HepG2 (cell line): Measurements from ENCODE around the gene LIPE. TPM values are rescaled to one million over a fixed set of nuclear protein-coding genes. Genes with fewer than 3 reads are reported as not detected.

Source experiments
- BCL6 ChIP-seq: IDR thresholded peaks from 2 replicates; pipeline ENCODE4 v1.6.1; 2016; ENCODE audit warnings: missing genetic modification reagents, missing compliant biosample characterization
- CHD4 ChIP-seq: fragments of 200-600 bp; sonication (generic); IDR thresholded peaks from 2 replicates; pipeline ENCODE4 v1.7.0; 2017; ENCODE audit warnings: mild to moderate bottlenecking, low read length, borderline replicate concordance
- ELF3 ChIP-seq: IDR thresholded peaks from 2 replicates; pipeline ENCODE4 v1.6.1; 2016; ENCODE audit warnings: missing genetic modification reagents, missing compliant biosample characterization
- HMGA1 ChIP-seq: sonication (generic); formaldehyde crosslinking; conservative IDR thresholded peaks from 2 replicates; pipeline ENCODE4 v1.4.0; 2020; ENCODE audit warnings: missing genetic modification reagents
- HOXA3 ChIP-seq: sonication (generic); formaldehyde crosslinking; IDR thresholded peaks from 2 replicates; pipeline ENCODE4 v1.5.0; 2020; ENCODE audit warnings: missing genetic modification reagents
- KLF15 ChIP-seq: sonication (generic); formaldehyde crosslinking; IDR thresholded peaks from 2 replicates; pipeline ENCODE4 v1.8.1; 2023; ENCODE audit warnings: borderline replicate concordance, mild to moderate bottlenecking, inconsistent platforms, missing genetic modification reagents, mixed read lengths
- NR2F6 ChIP-seq, 2 experiments: IDR thresholded peaks; 2 replicates each; pipeline ENCODE4 v1.6.1; 2016; ENCODE audit warnings: antibody characterized with exemption in 1 of 2, mild to moderate bottlenecking in 1 of 2
- SOX5 ChIP-seq: IDR thresholded peaks from 2 replicates; pipeline ENCODE4 v1.6.1; 2016; ENCODE audit warnings: borderline replicate concordance
- SRY ChIP-seq: sonication (generic); formaldehyde crosslinking; IDR thresholded peaks from 2 replicates; pipeline ENCODE4 v1.8.0; 2022; ENCODE audit warnings: mild to moderate bottlenecking, missing genetic modification reagents
- TEAD3 ChIP-seq: optimal IDR thresholded peaks from 2 replicates; pipeline ENCODE3; 2016; ENCODE audit warnings: borderline replicate concordance
- TRIM24 ChIP-seq: sonication (generic); formaldehyde crosslinking; IDR thresholded peaks from 2 replicates; pipeline ENCODE4 v1.8.0; 2022; ENCODE audit warnings: mild to moderate bottlenecking, missing genetic modification reagents
- XRCC5 ChIP-seq: fragments of 200-400 bp; formaldehyde crosslinking; optimal IDR thresholded peaks from 2 replicates; pipeline ENCODE3; 2017; ENCODE audit warnings: mild to moderate bottlenecking, low read length
- ZNF451 ChIP-seq: sonication (generic); formaldehyde crosslinking; IDR thresholded peaks from 2 replicates; pipeline ENCODE4 v1.5.0; 2020; ENCODE audit warnings: mild to moderate bottlenecking, missing genetic modification reagents
- ZNF501 ChIP-seq: sonication (generic); formaldehyde crosslinking; IDR thresholded peaks from 2 replicates; pipeline ENCODE4 v1.5.1; 2020; ENCODE audit warnings: mild to moderate bottlenecking, moderate library complexity, missing genetic modification reagents
- ZNF543 ChIP-seq: sonication (generic); formaldehyde crosslinking; IDR thresholded peaks from 2 replicates; pipeline ENCODE4 v1.4.0; 2020; ENCODE audit warnings: mild to moderate bottlenecking, missing genetic modification reagents
- ZSCAN25 ChIP-seq: sonication (generic); formaldehyde crosslinking; IDR thresholded peaks from 2 replicates; pipeline ENCODE4 v1.8.0; 2022; ENCODE audit warnings: mild to moderate bottlenecking, missing genetic modification reagents
- ZSCAN9 ChIP-seq: IDR thresholded peaks from 2 replicates; pipeline ENCODE4 v1.6.1; 2016; ENCODE audit warnings: borderline replicate concordance
- polyA plus RNA-seq, 8 experiments: library from polyadenylated mRNA; depleted of rRNA in 3 of 8; stranded (reverse) in 7 of 8; unstranded in 1 of 8; fragments of >200 nt; fragmentation: Illumina TruSeq in 4 of 8; extraction: Trizol in 4 of 8; gene quantifications; 2 replicates each; pipeline versions ENCODE4 v1.2.1 to v1.2.3, GENCODE V29; 2011 to 2016; ENCODE audit warnings: low read depth in 4 of 8, missing spikeins in 1 of 8, mixed read lengths in 1 of 8; ENCODE audit not compliant: insufficient read depth in 1 of 8
- total RNA-seq, 5 experiments: library from RNA; depleted of rRNA; stranded (reverse); fragments of >200 nt; fragmentation: Illumina TruSeq; extraction: Trizol; gene quantifications; 2 replicates each; pipeline ENCODE4 v1.2.3, GENCODE V29; 2016; ENCODE audit warnings: low read depth in 1 of 5
- TF ChIP-seq, protein P1 (sequence below): IDR thresholded peaks from 2 replicates; pipeline ENCODE4 v1.6.1; 2016; ENCODE audit warnings: mild to moderate bottlenecking
- TF ChIP-seq, protein P2 (sequence below): sonication (generic); formaldehyde crosslinking; IDR thresholded peaks from 2 replicates; pipeline ENCODE4 v1.4.0; 2020; ENCODE audit warnings: missing genetic modification reagents
- TF ChIP-seq, protein P3 (sequence below): sonication (generic); formaldehyde crosslinking; IDR thresholded peaks from 2 replicates; pipeline ENCODE4 v1.4.0; 2020; ENCODE audit warnings: missing genetic modification reagents
- TF ChIP-seq, protein P4 (sequence below): sonication (generic); formaldehyde crosslinking; IDR thresholded peaks from 2 replicates; pipeline ENCODE4 v1.4.0; 2020; ENCODE audit warnings: missing genetic modification reagents, borderline replicate concordance

The LIPE gene
- total and polyA plus RNA-seq, 2 of the 13 experiments (the other 11 are each of a cell fraction or from before 2014, with no cell fraction given), result not detected

DNA sequence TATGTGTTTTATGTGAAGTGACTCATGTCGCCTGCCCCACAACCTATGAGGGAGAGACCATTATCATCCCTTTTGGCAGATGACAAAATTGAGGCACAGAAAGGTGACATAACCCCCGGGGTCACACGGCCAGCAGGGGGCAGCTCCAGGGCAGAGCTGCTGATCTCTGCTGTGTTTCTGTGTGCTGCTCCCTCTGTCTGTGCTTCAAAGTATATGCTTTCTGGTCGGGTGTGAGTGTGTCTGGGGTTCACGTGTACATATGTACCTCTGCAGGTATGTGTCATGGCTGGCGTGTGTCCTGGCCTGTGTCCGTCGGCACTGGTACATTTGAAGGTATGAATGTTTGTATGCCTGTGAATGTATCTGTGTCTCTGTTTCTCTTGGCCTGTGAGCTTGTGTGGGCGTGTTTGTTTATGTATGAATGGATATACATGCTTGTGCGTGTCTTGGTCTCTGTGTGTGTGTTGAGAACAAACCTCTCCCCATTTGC, 7.1 kb downstream of the LIPE start (continued):
- TF ChIP-seq ZSCAN9 (CRISPR knock-in tag) (peak; percentile 51; the same call in 1 of the 2 replicates), TRIM24 (CRISPR knock-in tag) (no peak), NR2F6 (IDR thresholded peaks at IDR 0.05) (peak; percentile 41; the same call in 1 of the 2 replicates), NR2F6 (CRISPR knock-in tag; IDR thresholded peaks at IDR 0.05) (peak; percentile 46; the same call in 1 of the 2 replicates), SRY (CRISPR knock-in tag) (no peak), HMGA1 (CRISPR knock-in tag) (no peak), XRCC5 (peak; percentile 86), ELF3 (CRISPR knock-in tag) (peak; percentile 37; the same call in 1 of the 2 replicates), ZNF451 (no peak), ZNF543 (CRISPR knock-in tag) (no peak), KLF15 (CRISPR knock-in tag) (no peak), TEAD3 (peak; percentile 27), CHD4 (0 out of 2 replicates have a peak, but pooled peaks have one; percentile 28), ZSCAN25 (CRISPR knock-in tag) (no peak), HOXA3 (peak; percentile 66), ZNF501 (CRISPR knock-in tag) (0 out of 2 replicates have a peak, but pooled peaks have one; percentile 34), BCL6 (no peak), SOX5 (peak; percentile 26; the same call in 1 of the 2 replicates)
- TF ChIP-seq, protein P1, sequence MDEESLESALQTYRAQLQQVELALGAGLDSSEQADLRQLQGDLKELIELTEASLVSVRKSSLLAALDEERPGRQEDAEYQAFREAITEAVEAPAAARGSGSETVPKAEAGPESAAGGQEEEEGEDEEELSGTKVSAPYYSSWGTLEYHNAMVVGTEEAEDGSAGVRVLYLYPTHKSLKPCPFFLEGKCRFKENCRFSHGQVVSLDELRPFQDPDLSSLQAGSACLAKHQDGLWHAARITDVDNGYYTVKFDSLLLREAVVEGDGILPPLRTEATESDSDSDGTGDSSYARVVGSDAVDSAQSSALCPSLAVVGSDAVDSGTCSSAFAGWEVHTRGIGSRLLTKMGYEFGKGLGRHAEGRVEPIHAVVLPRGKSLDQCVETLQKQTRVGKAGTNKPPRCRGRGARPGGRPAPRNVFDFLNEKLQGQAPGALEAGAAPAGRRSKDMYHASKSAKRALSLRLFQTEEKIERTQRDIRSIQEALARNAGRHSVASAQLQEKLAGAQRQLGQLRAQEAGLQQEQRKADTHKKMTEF, result no peak
- TF ChIP-seq, protein P2, sequence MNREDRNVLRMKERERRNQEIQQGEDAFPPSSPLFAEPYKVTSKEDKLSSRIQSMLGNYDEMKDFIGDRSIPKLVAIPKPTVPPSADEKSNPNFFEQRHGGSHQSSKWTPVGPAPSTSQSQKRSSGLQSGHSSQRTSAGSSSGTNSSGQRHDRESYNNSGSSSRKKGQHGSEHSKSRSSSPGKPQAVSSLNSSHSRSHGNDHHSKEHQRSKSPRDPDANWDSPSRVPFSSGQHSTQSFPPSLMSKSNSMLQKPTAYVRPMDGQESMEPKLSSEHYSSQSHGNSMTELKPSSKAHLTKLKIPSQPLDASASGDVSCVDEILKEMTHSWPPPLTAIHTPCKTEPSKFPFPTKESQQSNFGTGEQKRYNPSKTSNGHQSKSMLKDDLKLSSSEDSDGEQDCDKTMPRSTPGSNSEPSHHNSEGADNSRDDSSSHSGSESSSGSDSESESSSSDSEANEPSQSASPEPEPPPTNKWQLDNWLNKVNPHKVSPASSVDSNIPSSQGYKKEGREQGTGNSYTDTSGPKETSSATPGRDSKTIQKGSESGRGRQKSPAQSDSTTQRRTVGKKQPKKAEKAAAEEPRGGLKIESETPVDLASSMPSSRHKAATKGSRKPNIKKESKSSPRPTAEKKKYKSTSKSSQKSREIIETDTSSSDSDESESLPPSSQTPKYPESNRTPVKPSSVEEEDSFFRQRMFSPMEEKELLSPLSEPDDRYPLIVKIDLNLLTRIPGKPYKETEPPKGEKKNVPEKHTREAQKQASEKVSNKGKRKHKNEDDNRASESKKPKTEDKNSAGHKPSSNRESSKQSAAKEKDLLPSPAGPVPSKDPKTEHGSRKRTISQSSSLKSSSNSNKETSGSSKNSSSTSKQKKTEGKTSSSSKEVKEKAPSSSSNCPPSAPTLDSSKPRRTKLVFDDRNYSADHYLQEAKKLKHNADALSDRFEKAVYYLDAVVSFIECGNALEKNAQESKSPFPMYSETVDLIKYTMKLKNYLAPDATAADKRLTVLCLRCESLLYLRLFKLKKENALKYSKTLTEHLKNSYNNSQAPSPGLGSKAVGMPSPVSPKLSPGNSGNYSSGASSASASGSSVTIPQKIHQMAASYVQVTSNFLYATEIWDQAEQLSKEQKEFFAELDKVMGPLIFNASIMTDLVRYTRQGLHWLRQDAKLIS (CRISPR knock-in tag), result no peak
- TF ChIP-seq, protein P3, sequence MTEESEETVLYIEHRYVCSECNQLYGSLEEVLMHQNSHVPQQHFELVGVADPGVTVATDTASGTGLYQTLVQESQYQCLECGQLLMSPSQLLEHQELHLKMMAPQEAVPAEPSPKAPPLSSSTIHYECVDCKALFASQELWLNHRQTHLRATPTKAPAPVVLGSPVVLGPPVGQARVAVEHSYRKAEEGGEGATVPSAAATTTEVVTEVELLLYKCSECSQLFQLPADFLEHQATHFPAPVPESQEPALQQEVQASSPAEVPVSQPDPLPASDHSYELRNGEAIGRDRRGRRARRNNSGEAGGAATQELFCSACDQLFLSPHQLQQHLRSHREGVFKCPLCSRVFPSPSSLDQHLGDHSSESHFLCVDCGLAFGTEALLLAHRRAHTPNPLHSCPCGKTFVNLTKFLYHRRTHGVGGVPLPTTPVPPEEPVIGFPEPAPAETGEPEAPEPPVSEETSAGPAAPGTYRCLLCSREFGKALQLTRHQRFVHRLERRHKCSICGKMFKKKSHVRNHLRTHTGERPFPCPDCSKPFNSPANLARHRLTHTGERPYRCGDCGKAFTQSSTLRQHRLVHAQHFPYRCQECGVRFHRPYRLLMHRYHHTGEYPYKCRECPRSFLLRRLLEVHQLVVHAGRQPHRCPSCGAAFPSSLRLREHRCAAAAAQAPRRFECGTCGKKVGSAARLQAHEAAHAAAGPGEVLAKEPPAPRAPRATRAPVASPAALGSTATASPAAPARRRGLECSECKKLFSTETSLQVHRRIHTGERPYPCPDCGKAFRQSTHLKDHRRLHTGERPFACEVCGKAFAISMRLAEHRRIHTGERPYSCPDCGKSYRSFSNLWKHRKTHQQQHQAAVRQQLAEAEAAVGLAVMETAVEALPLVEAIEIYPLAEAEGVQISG (CRISPR knock-in tag), result peak; percentile 63; the same call in 1 of the 2 replicates
- TF ChIP-seq, protein P4, sequence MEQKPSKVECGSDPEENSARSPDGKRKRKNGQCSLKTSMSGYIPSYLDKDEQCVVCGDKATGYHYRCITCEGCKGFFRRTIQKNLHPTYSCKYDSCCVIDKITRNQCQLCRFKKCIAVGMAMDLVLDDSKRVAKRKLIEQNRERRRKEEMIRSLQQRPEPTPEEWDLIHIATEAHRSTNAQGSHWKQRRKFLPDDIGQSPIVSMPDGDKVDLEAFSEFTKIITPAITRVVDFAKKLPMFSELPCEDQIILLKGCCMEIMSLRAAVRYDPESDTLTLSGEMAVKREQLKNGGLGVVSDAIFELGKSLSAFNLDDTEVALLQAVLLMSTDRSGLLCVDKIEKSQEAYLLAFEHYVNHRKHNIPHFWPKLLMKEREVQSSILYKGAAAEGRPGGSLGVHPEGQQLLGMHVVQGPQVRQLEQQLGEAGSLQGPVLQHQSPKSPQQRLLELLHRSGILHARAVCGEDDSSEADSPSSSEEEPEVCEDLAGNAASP (CRISPR knock-in tag), result peak; percentile 23; the same call in 1 of the 2 replicates
